OCI-LY7 (cell line): ENCODE data around the gene HMX2. TPM values are rescaled to one million over a fixed set of nuclear protein-coding genes. Genes with fewer than 3 reads are reported as not detected.

ENCODE experiments used
- BruUV-seq: library from RNA; stranded (reverse); fragments of 400-500 nt; replicated peaks from 2 replicates; lab custom pipeline; 2021; lab: Mats Ljungman, UMichigan
- CTCF ChIA-PET: fragments of 300-600 bp; sonication (Branson Sonifier 250); formaldehyde crosslinking; loops from one replicate; lab custom pipeline; 2022; ENCODE audit warnings: antibody characterized with exemption; ENCODE audit not compliant: unreplicated experiment; lab: Charles Lee
- POLR2A ChIA-PET: fragments of 300-600 bp; sonication (Branson Sonifier 250); formaldehyde crosslinking; loops from one replicate; lab custom pipeline; 2022; ENCODE audit warnings: antibody characterized with exemption; lab: Charles Lee
- DNase-seq: peaks from one replicate; pipeline ENCODE4 v3.0.0-alpha.2; 2015; ENCODE audit warnings: low spot score
- H2AFZ ChIP-seq: fragments of 200-600 bp; sonication (generic), shearing (Covaris generic); 2 replicates; pipeline ENCODE4 v1.6.1; 2014; ENCODE audit warnings: mild to moderate bottlenecking, antibody characterized with exemption, low read length, moderate library complexity
- H3K27ac ChIP-seq: fragments of 200-600 bp; sonication (generic); 2 replicates; pipeline ENCODE4 v1.5.1; 2014; ENCODE audit warnings: mixed run types, low read depth, mild to moderate bottlenecking, moderate library complexity, low read length, inconsistent platforms; ENCODE audit not compliant: poor library complexity, severe bottlenecking
- H3K36me3 ChIP-seq: fragments of 200-600 bp; sonication (generic); 2 replicates; pipeline ENCODE4 v1.6.1; 2014; ENCODE audit warnings: mild to moderate bottlenecking, antibody characterized with exemption, low read length, moderate library complexity, mixed read lengths; ENCODE audit not compliant: insufficient read depth
- H3K4me1 ChIP-seq: fragments of 200-600 bp; sonication (generic); 2 replicates; pipeline ENCODE4 v1.5.1; 2014; ENCODE audit warnings: mild to moderate bottlenecking, low read length; ENCODE audit not compliant: insufficient read depth, poor library complexity, severe bottlenecking
- H3K4me2 ChIP-seq: fragments of 200-600 bp; sonication (generic); 2 replicates; pipeline ENCODE4 v1.6.1; 2014; ENCODE audit warnings: mild to moderate bottlenecking, low read length
- H3K4me3 ChIP-seq: fragments of 200-600 bp; sonication (generic); 2 replicates; pipeline ENCODE4 v1.5.1; 2014; ENCODE audit warnings: mild to moderate bottlenecking, low read depth, low read length; ENCODE audit not compliant: poor library complexity, severe bottlenecking
- H3K79me2 ChIP-seq: fragments of 200-600 bp; sonication (generic); 2 replicates; pipeline ENCODE4 v1.6.1; 2016; ENCODE audit warnings: low read depth, mild to moderate bottlenecking, low read length, moderate library complexity, mixed read lengths; ENCODE audit not compliant: insufficient read depth
- H3K9me2 ChIP-seq: fragments of 200-600 bp; sonication (generic); 2 replicates; pipeline ENCODE4 v1.6.1; 2016; ENCODE audit warnings: mild to moderate bottlenecking, low read length, mixed read lengths; ENCODE audit not compliant: insufficient read depth
- H3K9me3 ChIP-seq: fragments of 200-600 bp; sonication (generic); 2 replicates; pipeline ENCODE4 v1.6.1; 2014; ENCODE audit warnings: mild to moderate bottlenecking, mixed run types, low read length, mixed read lengths
- H4K20me1 ChIP-seq: fragments of 200-600 bp; sonication (generic); 2 replicates; pipeline ENCODE4 v1.6.1; 2014; ENCODE audit warnings: mild to moderate bottlenecking, antibody characterized with exemption, low read length, moderate library complexity, mixed read lengths; ENCODE audit not compliant: insufficient read depth
- EZH2phosphoT487 ChIP-seq: fragments of 200-600 bp; sonication (generic); IDR thresholded peaks from 2 replicates; pipeline ENCODE4 v1.6.1; 2018; ENCODE audit warnings: low read depth, borderline replicate concordance, mild to moderate bottlenecking, mixed run types, antibody characterized with exemption, low read length, moderate library complexity, mixed read lengths
- intact Hi-C: fragments of 100-400 bp; cut with micrococcal nuclease; formaldehyde crosslinking; loops from one replicate; pipeline ENCODE4 v1.10.0; 2022; ENCODE audit not compliant: unreplicated experiment
- total RNA-seq, 2 experiments: library from RNA; depleted of rRNA in 1 of 2; stranded (reverse); fragments of >200 nt in 1 of 2; shearing (Covaris generic) in 1 of 2; gene quantifications; 2 replicates each; pipeline ENCODE4 v1.2.3, GENCODE V29; 2014 to 2022
- TF ChIP-seq, protein P1 (sequence below): fragments of 200-600 bp; sonication (generic); conservative IDR thresholded peaks from 2 replicates; pipeline ENCODE4 v1.5.1; 2014; ENCODE audit warnings: mild to moderate bottlenecking, antibody characterized with exemption, low read length, moderate library complexity, mixed read lengths

HMX2 gene
- total RNA-seq, 2 experiments from 2014 or later: 1.2 to 2.4 TPM

DNA sequence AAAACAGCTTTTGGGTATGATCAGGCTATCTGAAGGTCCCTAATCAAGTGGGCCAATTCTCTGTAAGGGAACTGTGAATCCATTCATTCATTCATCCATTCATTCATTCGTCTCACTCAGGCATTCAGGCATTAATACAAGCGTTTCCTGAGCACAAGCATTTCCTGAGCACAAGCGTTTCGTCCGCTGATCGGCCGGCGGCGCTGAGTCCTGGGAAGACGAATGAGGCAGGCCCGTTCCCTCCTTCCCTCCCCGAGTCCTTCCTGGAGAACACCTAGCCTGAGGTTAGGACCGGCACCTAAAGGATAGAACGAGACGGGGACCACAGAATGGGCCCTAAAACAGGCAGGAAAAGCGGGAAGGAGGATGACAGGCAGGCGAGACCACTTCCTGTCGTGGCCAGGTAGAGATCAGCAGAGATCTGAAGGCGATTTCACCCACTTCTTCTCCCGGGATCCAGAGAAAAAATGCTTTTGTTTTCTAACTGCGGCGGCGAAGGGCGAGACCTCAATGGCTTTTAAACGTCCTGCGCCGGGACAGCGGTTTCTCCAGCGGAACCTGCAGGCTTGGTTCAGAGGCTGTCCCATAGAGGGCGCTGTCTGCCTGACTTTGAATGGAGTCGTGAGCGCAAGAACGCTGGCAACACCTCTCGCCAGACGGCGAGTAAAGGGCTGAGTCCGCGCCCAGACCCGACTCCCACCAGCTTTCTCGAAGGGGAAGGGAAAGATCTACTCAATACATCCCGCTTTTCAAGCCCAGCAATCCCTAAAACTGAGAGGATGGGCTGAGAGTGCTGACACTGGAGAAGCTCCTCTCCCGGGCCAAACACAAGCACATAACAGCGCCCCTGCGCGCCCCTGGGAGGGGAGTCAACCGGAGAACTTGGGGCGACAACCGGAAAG lies 15.1 kb upstream of the HMX2 start:
- intact Hi-C loops: loop anchor here (2.0 to 10.0 kb wide), 4 partner anchors 91 to 842 kb away; no protein-coding TSS in a partner anchor
- H3K4me3 ChIP-seq: no peak overlapping the region
- ChIA-PET POLR2A (no interaction called here), CTCF (interaction anchor here (0.6 kb wide), 1 partner anchor 430 kb away, joined by 4 read pairs; no protein-coding TSS in a partner anchor)
- no peaks in the 10 kb centered on the region for H3K36me3 ChIP-seq
- H3K9me3 ChIP-seq: no peaks in the 10 kb centered on the region
- no peak overlapping the region for H3K4me2 ChIP-seq
- peak; percentile 45 for DNase-seq
- no peak overlapping the region for H3K27ac ChIP-seq
- H4K20me1 ChIP-seq: no peaks in the 10 kb centered on the region
- no peaks in the 10 kb centered on the region for H3K4me1 ChIP-seq
- no peaks in the 10 kb centered on the region for H3K9me2 ChIP-seq
- no TSS peak for BruUV-seq
- H2AFZ ChIP-seq: no peak overlapping the region
- TF ChIP-seq EZH2phosphoT487: no peak
- TF ChIP-seq, protein P1, sequence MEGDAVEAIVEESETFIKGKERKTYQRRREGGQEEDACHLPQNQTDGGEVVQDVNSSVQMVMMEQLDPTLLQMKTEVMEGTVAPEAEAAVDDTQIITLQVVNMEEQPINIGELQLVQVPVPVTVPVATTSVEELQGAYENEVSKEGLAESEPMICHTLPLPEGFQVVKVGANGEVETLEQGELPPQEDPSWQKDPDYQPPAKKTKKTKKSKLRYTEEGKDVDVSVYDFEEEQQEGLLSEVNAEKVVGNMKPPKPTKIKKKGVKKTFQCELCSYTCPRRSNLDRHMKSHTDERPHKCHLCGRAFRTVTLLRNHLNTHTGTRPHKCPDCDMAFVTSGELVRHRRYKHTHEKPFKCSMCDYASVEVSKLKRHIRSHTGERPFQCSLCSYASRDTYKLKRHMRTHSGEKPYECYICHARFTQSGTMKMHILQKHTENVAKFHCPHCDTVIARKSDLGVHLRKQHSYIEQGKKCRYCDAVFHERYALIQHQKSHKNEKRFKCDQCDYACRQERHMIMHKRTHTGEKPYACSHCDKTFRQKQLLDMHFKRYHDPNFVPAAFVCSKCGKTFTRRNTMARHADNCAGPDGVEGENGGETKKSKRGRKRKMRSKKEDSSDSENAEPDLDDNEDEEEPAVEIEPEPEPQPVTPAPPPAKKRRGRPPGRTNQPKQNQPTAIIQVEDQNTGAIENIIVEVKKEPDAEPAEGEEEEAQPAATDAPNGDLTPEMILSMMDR: peak; percentile 84
- H3K79me2 ChIP-seq: no peaks in the 10 kb centered on the region

DNA sequence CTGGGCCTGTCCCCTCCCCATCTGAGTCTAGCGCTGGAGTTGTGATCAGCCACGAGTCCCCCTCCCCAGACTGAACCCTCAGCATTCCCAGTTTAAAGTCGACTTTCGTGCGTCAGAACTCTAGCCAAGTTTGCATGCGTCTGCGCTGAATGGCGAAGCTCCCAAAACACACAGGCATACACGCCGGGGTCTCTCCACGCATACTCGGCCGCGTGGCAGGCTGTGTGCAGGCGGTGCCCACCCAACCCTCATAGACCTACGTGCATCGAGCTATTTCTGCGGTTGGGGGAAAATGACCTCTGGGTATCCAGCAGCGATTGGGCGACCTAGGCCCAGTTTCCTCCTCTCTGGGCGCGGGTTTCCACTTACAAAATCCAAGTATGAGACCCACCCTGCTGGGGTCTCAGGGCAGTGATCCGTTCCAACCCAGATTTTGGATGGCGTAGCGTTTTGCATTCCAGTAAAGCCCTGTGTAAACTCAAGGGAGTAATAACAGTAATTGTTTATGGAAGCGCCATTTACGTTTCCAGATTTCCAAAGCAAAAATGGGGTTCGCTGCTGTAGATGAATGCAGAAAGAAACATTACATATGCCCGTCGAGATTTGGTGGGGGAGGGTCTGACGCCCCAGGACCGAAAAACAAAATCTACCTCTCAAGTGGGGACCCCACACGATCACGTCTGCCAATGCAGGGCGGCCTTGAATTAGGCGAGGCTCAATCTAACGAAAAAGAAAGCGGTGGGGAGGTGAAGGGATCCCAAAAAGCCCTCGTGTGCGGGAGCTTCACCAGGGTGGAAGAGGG lies 14.2 kb upstream of the HMX2 start:
- no peak overlapping the region for H3K4me3 ChIP-seq
- H3K4me2 ChIP-seq: no peak overlapping the region

GRCh38 chr10:123134343-123134914 lies 13.5 kb upstream of the HMX2 start:
- TF ChIP-seq, protein P1: no peak
- no peak for TF ChIP-seq EZH2phosphoT487
- ChIA-PET CTCF (interaction anchor here (0.6 kb wide), 1 partner anchor 9 kb away, joined by 3 read pairs; no protein-coding TSS in a partner anchor), POLR2A (no interaction called here)
- H3K4me3 ChIP-seq: no peak overlapping the region
- no peaks in the 10 kb centered on the region for H3K9me2 ChIP-seq
- no peaks in the 10 kb centered on the region for H3K36me3 ChIP-seq
- H3K27ac ChIP-seq: no peak overlapping the region
- no peak overlapping the region for H3K4me2 ChIP-seq
- no peaks in the 10 kb centered on the region for H3K79me2 ChIP-seq
- BruUV-seq: no TSS peak
- intact Hi-C loops: loop anchor here (5.0 to 10.0 kb wide), 2 partner anchors 92 to 840 kb away; no protein-coding TSS in a partner anchor
- no peaks in the 10 kb centered on the region for H4K20me1 ChIP-seq
- H3K4me1 ChIP-seq: no peaks in the 10 kb centered on the region
- H3K9me3 ChIP-seq: no peaks in the 10 kb centered on the region
- no peak overlapping the region for H2AFZ ChIP-seq
- DNase-seq: no peak

More for the DNA sequence above, 14.2 kb upstream of the HMX2 start:
- ChIA-PET POLR2A (interaction anchor here (0.7 kb wide), 1 partner anchor 30 kb away, joined by 3 read pairs; no protein-coding TSS in a partner anchor), CTCF (interaction anchor here (0.6 kb wide), 1 partner anchor 429 kb away, joined by 4 read pairs; no protein-coding TSS in a partner anchor)
- no peaks in the 10 kb centered on the region for H4K20me1 ChIP-seq
- H3K79me2 ChIP-seq: no peaks in the 10 kb centered on the region
- intact Hi-C loops: loop anchor here (2.0 to 10.0 kb wide), 4 partner anchors 91 to 841 kb away; no protein-coding TSS in a partner anchor
- no peak for TF ChIP-seq EZH2phosphoT487
- no peak overlapping the region for H2AFZ ChIP-seq
- H3K9me3 ChIP-seq: no peaks in the 10 kb centered on the region
- no peaks in the 10 kb centered on the region for H3K9me2 ChIP-seq
- H3K36me3 ChIP-seq: no peaks in the 10 kb centered on the region
- no peaks in the 10 kb centered on the region for H3K4me1 ChIP-seq
- no peak for DNase-seq
- no peak overlapping the region for H3K27ac ChIP-seq
- BruUV-seq: no TSS peak
